A172 (cell line): ENCODE data around the gene OSBPL10. TPM values are rescaled to one million over a fixed set of nuclear protein-coding genes. Genes with fewer than 3 reads are reported as not detected.

Experiments
- DNase-seq: peaks from one replicate; pipeline ENCODE4 v3.0.0-alpha.2; 2015; ENCODE audit warnings: low spot score
- total RNA-seq: library from RNA; depleted of rRNA; stranded (reverse); fragments of >200 nt; shearing (Covaris generic); gene quantifications from 2 replicates; pipeline ENCODE4 v1.2.3, GENCODE V29; 2014; rRNA removed

The OSBPL10 gene
- total RNA-seq, 1 experiment from 2014 or later, result 24.2 TPM

DNA sequence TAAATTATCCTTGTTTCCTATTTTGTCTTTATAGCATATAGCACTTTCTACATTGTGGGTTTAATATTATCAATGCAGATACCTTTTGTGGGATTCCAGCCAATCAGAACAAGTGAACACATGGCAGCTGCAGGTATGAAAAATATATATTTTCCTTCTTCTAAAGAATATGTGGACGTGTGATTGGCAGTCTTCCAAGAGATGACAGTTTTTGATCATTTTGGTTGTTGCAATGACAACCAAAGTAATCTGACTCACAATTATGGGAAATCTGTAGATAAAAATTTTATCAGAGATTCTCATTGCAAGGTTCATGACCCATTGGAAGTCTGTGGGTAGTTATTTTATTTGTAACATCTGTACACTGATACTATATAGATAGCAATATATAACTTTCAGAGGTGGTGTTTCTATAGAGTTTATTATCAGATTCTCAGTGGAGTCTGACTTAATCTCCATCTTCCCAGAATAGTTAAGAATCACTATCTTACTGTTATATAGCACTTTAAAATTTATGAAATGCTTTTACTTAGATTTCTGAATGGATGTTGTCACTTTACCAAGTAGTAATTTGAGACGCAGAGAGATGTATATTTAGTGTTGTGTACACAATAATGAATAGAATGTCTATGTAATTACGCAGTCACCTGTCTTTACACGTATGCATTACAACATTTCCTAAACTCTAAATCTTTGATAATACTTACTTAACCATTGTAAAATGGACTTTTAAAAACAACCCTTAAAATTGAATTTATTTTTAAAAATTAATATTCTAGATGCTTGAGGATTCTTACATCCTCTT is 365.8 kb downstream of the OSBPL10 start:
- no peak for DNase-seq

DNA sequence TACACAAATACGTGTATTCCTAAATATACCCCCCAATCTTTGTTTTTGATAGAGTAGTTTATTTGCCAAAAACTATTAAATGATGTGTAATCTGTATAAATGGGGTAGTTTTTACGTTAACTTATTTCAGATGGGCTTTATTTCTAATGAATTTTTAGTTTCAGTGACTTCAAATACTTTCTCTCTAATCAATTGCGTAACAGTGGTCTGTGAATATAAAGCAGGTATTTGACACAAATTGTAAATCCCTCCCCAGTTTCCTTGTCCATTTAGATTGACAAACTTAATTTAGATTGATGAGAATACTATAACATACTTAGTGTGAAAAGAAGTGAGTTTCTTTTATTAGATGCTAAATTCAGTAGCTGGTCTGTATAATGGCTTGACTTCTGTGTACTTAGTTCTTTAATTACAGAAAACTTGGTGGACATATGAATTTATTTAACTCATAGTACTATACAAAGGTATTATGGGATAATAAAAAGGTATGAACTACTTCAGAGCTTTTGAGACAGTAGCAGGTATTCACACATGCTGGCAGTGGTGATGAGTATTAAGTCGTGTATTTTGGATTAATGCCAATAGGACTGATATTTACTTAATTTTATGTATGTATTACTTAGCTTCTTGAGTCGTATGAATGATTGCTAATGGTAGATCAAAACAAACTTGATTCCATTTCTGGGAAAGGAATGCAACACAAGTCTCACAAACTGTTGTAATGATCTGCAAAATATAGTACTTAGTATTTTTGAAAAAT is 366.7 kb downstream of the OSBPL10 start:
- no peak for DNase-seq

GRCh38 chr3:31613654-31614053 is 367.4 kb downstream of the OSBPL10 start:
- no peak for DNase-seq

DNA sequence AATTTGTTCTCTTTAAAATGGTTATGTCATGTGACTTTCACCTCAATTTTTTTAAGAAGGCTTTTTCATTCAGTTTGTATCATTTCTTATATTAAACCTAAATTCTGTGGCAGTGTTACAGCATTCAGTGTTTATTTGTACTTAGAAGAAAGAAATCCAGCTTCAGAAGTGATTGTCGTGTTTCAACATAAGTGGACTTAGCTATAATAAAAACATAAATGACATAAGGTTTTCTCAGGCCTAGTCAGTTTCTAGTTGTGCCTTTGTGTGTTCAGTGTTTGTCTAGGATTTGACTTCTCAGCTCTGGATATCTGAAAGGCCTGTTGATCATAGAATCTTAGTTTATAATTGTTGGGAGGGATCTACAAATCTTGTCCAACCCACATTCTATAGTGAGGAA is 367.9 kb downstream of the OSBPL10 start:
- DNase-seq, result no peak

Other genes starting within 250 kb of the OSBPL10 start
- 2.3 and 3.2 TPM in 2 replicates for gene ZNF860, start 488 bp upstream of the OSBPL10 start, total RNA-seq
- gene GPD1L, start 125.4 kb upstream of the OSBPL10 start, total RNA-seq, result 19.9 and 24.3 TPM in 2 replicates